Measurements from ENCODE around the gene NTHL1.

DNA sequence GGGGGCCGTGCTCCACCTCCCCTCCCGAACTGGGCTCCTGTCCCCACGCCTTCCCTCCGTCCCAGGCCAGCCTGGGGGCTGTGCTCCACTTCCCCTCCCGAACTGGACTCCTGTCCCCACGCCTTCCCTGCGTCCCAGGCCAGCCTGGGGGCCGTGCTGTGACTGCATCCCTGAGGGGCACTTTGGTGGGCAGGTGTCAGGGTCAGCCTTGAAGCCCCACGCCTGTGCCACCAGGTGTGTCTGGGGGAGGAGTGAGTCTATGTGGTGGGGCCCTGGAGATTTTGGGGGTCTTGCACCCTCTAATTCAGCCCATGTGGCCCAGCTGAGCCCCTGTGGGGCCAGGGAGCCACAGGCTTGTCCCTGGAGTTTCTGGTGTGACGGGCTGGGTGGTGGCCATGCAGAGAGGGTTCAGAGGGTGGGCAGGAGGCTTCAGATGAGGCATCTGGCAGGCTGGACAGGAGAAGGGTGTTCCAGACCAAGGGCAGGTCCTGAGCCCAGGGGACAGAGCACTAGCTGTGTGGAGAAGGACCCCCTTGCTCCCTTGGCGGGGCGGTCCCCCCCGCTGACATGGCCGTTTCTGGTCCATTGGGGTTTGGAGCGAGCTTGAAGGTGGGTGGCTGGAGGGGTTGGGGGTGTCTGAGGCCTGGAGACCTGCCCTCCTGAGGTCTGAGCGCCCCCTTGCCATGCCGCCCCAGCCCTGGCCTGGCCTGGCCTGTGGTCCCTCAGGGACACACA lies 12.8 kb downstream of the NTHL1 start:
- TF ChIP-seq, protein P1, sequence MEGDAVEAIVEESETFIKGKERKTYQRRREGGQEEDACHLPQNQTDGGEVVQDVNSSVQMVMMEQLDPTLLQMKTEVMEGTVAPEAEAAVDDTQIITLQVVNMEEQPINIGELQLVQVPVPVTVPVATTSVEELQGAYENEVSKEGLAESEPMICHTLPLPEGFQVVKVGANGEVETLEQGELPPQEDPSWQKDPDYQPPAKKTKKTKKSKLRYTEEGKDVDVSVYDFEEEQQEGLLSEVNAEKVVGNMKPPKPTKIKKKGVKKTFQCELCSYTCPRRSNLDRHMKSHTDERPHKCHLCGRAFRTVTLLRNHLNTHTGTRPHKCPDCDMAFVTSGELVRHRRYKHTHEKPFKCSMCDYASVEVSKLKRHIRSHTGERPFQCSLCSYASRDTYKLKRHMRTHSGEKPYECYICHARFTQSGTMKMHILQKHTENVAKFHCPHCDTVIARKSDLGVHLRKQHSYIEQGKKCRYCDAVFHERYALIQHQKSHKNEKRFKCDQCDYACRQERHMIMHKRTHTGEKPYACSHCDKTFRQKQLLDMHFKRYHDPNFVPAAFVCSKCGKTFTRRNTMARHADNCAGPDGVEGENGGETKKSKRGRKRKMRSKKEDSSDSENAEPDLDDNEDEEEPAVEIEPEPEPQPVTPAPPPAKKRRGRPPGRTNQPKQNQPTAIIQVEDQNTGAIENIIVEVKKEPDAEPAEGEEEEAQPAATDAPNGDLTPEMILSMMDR (IDR thresholded peaks at IDR 0.05) = no peak
- no peak for TF ChIP-seq POLR2A (IDR thresholded peaks at IDR 0.05)

All from ovary (tissue), 3 donors.